Bronchial epithelial cell (primary cell): ENCODE data around the gene PARVA. TPM values are rescaled to one million over a fixed set of nuclear protein-coding genes. Genes with fewer than 3 reads are reported as not detected.

ENCODE experiments used
- DNase-seq: peaks from one replicate; pipeline ENCODE4 v3.0.0-alpha.2; 2010; ENCODE audit warnings: low read depth
- FAIRE-seq: peaks from 2 replicates; lab custom pipeline; 2011; peaks lifted over from hg19 to GRCh38; lab: Jason Lieb, UNC
- H3K27me3 ChIP-seq: 2 replicates; pipeline ENCODE4 v1.5.1; 2011; ENCODE audit warnings: low read length; ENCODE audit not compliant: control insufficient read depth, insufficient read depth
- H3K36me3 ChIP-seq: 2 replicates; pipeline ENCODE4 v1.5.1; 2011; ENCODE audit warnings: low read length; ENCODE audit not compliant: control insufficient read depth, insufficient read depth
- H3K4me3 ChIP-seq: 2 replicates; pipeline ENCODE4 v1.5.1; 2011; ENCODE audit warnings: mild to moderate bottlenecking, low read depth, low read length, control low read depth
- CTCF ChIP-seq: IDR thresholded peaks from 2 replicates; pipeline ENCODE4 v1.5.1; 2011; ENCODE audit warnings: mild to moderate bottlenecking, moderate library complexity, low read length, control low read depth, inconsistent platforms; ENCODE audit not compliant: insufficient read depth, severe bottlenecking
- total RNA-seq: library from RNA; depleted of rRNA; stranded (reverse); fragments of >200 nt; gene quantifications from 2 replicates; pipeline ENCODE4 v1.2.1, GENCODE V29; 2014

Gene PARVA
- total RNA-seq, 1 donor from 2014 or later = 7.6 TPM

GRCh38 chr11:12460466-12460865 is 83.1 kb downstream of the PARVA start:
- no peaks in the 10 kb centered on the region for H3K36me3 ChIP-seq
- DNase-seq (no peak), FAIRE-seq (no peak)
- H3K4me3 ChIP-seq = no peak overlapping the region
- H3K27me3 ChIP-seq = no peaks in the 10 kb centered on the region
- TF ChIP-seq CTCF = no peak

GRCh38 chr11:12461516-12461915 is 84.1 kb downstream of the PARVA start:
- no peak for FAIRE-seq
- DNase-seq = no peak
- no peak for TF ChIP-seq CTCF
- no peak overlapping the region for H3K4me3 ChIP-seq
- no peaks in the 10 kb centered on the region for H3K27me3 ChIP-seq
- no peaks in the 10 kb centered on the region for H3K36me3 ChIP-seq

GRCh38 chr11:12464303-12464702 is 86.9 kb downstream of the PARVA start:
- no peak for DNase-seq
- no peaks in the 10 kb centered on the region for H3K27me3 ChIP-seq
- no peaks in the 10 kb centered on the region for H3K36me3 ChIP-seq
- H3K4me3 ChIP-seq = no peak overlapping the region
- no peak for FAIRE-seq
- no peak for TF ChIP-seq CTCF

- no peak for TF ChIP-seq CTCF
- H3K36me3 ChIP-seq = no peaks in the 10 kb centered on the region
- no peak overlapping the region for H3K4me3 ChIP-seq
- FAIRE-seq (no peak), DNase-seq (no peak)
- no peaks in the 10 kb centered on the region for H3K27me3 ChIP-seq
Observed at GRCh38 chr11:12465332-12465731, 88.0 kb downstream of the PARVA start.

GRCh38 chr11:12467610-12468009 is 90.2 kb downstream of the PARVA start:
- FAIRE-seq (no peak), DNase-seq (no peak)
- H3K36me3 ChIP-seq = no peaks in the 10 kb centered on the region
- no peaks in the 10 kb centered on the region for H3K27me3 ChIP-seq
- no peak for TF ChIP-seq CTCF
- H3K4me3 ChIP-seq = no peak overlapping the region

- H3K36me3 ChIP-seq = peaks cover 4% of the 10 kb centered on the region
- no peak for DNase-seq
- H3K4me3 ChIP-seq = no peak overlapping the region
- no peak for TF ChIP-seq CTCF
- no peak for FAIRE-seq
- H3K27me3 ChIP-seq = no peaks in the 10 kb centered on the region
Observed at GRCh38 chr11:12469451-12469850, 92.1 kb downstream of the PARVA start.
